Dermis microvascular lymphatic vessel endothelial cell (primary cell): ENCODE measurements around the gene S100A4. TPM values are rescaled to one million over a fixed set of nuclear protein-coding genes. Genes with fewer than 3 reads are reported as not detected.

Experiments
- DNase-seq, 2 donors: peaks; one replicate each; pipeline versions ENCODE4 v3.0.0 to v3.0.0-alpha.2; 2010; ENCODE audit warnings: low read depth in 2 of 2
- total RNA-seq: library from RNA; depleted of rRNA; stranded (reverse); fragments of >200 nt; gene quantifications from 2 replicates; pipeline ENCODE4 v1.2.1, GENCODE V29; 2014

Gene S100A4
- total RNA-seq, 1 donor from 2014 or later: 35.9 TPM

GRCh38 chr1:153509729-153510354, 35.8 kb downstream of the S100A4 start:
- peak; percentile 9 to 62 for DNase-seq

- DNase-seq: no peak
Measured at GRCh38 chr1:153509036-153509435, 36.6 kb downstream of the S100A4 start.

GRCh38 chr1:153507926-153508583, 37.6 kb downstream of the S100A4 start:
- no peak for DNase-seq

GRCh38 chr1:153506831-153507413, 38.7 kb downstream of the S100A4 start:
- DNase-seq: no peak

GRCh38 chr1:153506386-153506785, 39.2 kb downstream of the S100A4 start:
- no peak for DNase-seq

GRCh38 chr1:153505576-153505975, 40.0 kb downstream of the S100A4 start:
- DNase-seq: no peak

GRCh38 chr1:153503766-153504165, 41.8 kb downstream of the S100A4 start:
- no peak for DNase-seq

- DNase-seq: no peak
Measured at GRCh38 chr1:153498746-153499145, 46.9 kb downstream of the S100A4 start.

GRCh38 chr1:153495536-153495935, 50.1 kb downstream of the S100A4 start:
- no peak for DNase-seq

GRCh38 chr1:153494976-153495535, 50.5 kb downstream of the S100A4 start:
- peak; percentile 28 to 66 for DNase-seq

Other genes starting within 250 kb of the S100A4 start
- not detected in 2 replicates for gene PGLYRP3, start 232.9 kb downstream of the S100A4 start, total RNA-seq
- not detected in 2 replicates for gene PGLYRP4, start 197.0 kb downstream of the S100A4 start, total RNA-seq
- gene S100A9, start 188.0 kb downstream of the S100A4 start, total RNA-seq: 0.25 and 0.90 TPM in 2 replicates
- not detected in 2 replicates for gene S100A12, start 170.2 kb downstream of the S100A4 start, total RNA-seq
- not detected in 2 replicates for gene S100A8, start 154.7 kb downstream of the S100A4 start, total RNA-seq
- gene S100A7A, start 129.3 kb downstream of the S100A4 start, total RNA-seq: not detected in 2 replicates
- not detected in 2 replicates for gene S100A7, start 85.2 kb downstream of the S100A4 start, total RNA-seq
- 377 and 1,309 TPM in 2 replicates for gene S100A6, start 9.8 kb downstream of the S100A4 start, total RNA-seq
- not detected in 2 replicates for gene S100A5, start 4.9 kb downstream of the S100A4 start, total RNA-seq
- 0.38 and 2.3 TPM in 2 replicates for gene S100A3, start 3.5 kb upstream of the S100A4 start, total RNA-seq
- 0.76 and 2.2 TPM in 2 replicates for gene S100A2, start 20.0 kb upstream of the S100A4 start, total RNA-seq
- 429 and 594 TPM in 2 replicates for gene S100A16, start 67.3 kb upstream of the S100A4 start, total RNA-seq
- gene S100A14, start 70.5 kb upstream of the S100A4 start, total RNA-seq: 0.13 and 0.51 TPM in 2 replicates
- gene S100A13, start 81.7 kb upstream of the S100A4 start, total RNA-seq: 124 and 129 TPM in 2 replicates
- not detected in 2 replicates for gene S100A1, start 82.6 kb upstream of the S100A4 start, total RNA-seq
- gene CHTOP, start 88.3 kb upstream of the S100A4 start, total RNA-seq: 20.7 and 23.1 TPM in 2 replicates
- gene SNAPIN, start 112.9 kb upstream of the S100A4 start, total RNA-seq: 54.6 and 55.5 TPM in 2 replicates
- 206 and 207 TPM in 2 replicates for gene ILF2, start 125.2 kb upstream of the S100A4 start, total RNA-seq
- gene NPR1, start 132.9 kb upstream of the S100A4 start, total RNA-seq: 9.4 and 50.6 TPM in 2 replicates
- gene INTS3, start 182.2 kb upstream of the S100A4 start, total RNA-seq: 16.4 and 20.7 TPM in 2 replicates
- 30.4 and 56.1 TPM in 2 replicates for gene SLC27A3, start 229.6 kb upstream of the S100A4 start, total RNA-seq